Psoas muscle (tissue), 8 donors: ENCODE measurements around the gene HEG1. TPM values are rescaled to one million over a fixed set of nuclear protein-coding genes. Genes with fewer than 3 reads are reported as not detected.
A peak's percentile ranks its signal among the peaks of the same experiment; 100 is the strongest.

ENCODE experiments used
- ATAC-seq, 4 donors: fragments of 200-7000 bp; cut with Tn5 transposase; one replicate each; pipeline ENCODE4 v1.9.1; 2020; ENCODE audit warnings: moderate library complexity in 3 of 4, mild to moderate bottlenecking in 2 of 4
- DNase-seq, 2 donors: peaks; one replicate each; pipeline ENCODE4 v3.0.0-alpha.2; 2020
- H3K27ac ChIP-seq: fragments of 200-600 bp; one replicate; pipeline ENCODE4 v1.8.0; 2022
- H3K27me3 ChIP-seq, 3 donors: fragments of 200-600 bp in 1 of 3; one replicate each; pipeline versions ENCODE4 v1.6.1 to v1.8.0; 2013 to 2022; ENCODE audit warnings: low read length in 2 of 3, mild to moderate bottlenecking in 2 of 3, moderate library complexity in 1 of 3; ENCODE audit not compliant: insufficient read depth in 3 of 3
- H3K36me3 ChIP-seq, 2 donors: fragments of 200-600 bp in 1 of 2; one replicate each; pipeline versions ENCODE4 v1.6.1 to v1.8.0; 2013 to 2022; ENCODE audit warnings: low read depth in 1 of 2, mild to moderate bottlenecking in 1 of 2, moderate library complexity in 1 of 2; ENCODE audit not compliant: insufficient read depth in 1 of 2
- H3K4me1 ChIP-seq: fragments of 200-600 bp; one replicate; pipeline ENCODE4 v1.8.0; 2022
- H3K4me3 ChIP-seq: fragments of 200-600 bp; one replicate; pipeline ENCODE4 v1.8.0; 2022; ENCODE audit warnings: mild to moderate bottlenecking
- H3K9me3 ChIP-seq: fragments of 200-600 bp; one replicate; pipeline ENCODE4 v1.8.0; 2022
- CTCF ChIP-seq: fragments of 200-600 bp; IDR thresholded peaks from one replicate; pipeline ENCODE4 v1.8.0; 2022; ENCODE audit warnings: antibody characterized with exemption
- WGBS, 3 donors: extraction: QIAGEN DNeasy Blood & Tissue Kit; methylation state at CpG; one replicate each; pipeline versions ENCODE4 v1.1.6 to v1.1.7; 2013; 5-methylcytosine and 5-hydroxymethylcytosine counted together
- intact Hi-C, 2 donors: fragments of 100-400 bp; cut with DNase I; formaldehyde crosslinking; loops; one replicate each; pipeline versions ENCODE4 v1.11.0 to v1.14.2; 2022
- polyA plus RNA-seq, 3 donors: library from polyadenylated mRNA; stranded (reverse); fragments of 200-250 nt; gene quantifications; one replicate each; pipeline ENCODE4 v1.2.3, GENCODE V29; 2013
- total RNA-seq, 4 donors: library from RNA; stranded (reverse); fragmentation: NEBNext Ultra II Directional in 2 of 4; extraction: Animal tissue kit (Norgen Biotek cat#: 25700) in 2 of 4; gene quantifications; one replicate each; pipeline versions ENCODE4 v1.2.1 to v1.2.4, GENCODE V29; 2021 to 2023
- donor health status: healthy with polysubstance abuse.
- donor health status: DM: no; HTN: no; CAD: no; lungs with moderate emphysema.
- donor health status: Bipolar disorder and iron deficiency.
- donor health status: healthy.
- donor health status: DM: yes; HTN: yes; CAD: no.
- donor health status: DM: no; HTN: no; CAD: no.
- donor health status: DM: no; HTN: no; CAD: no.
- donor health status: DM: yes; HTN: yes; CAD: no.

The HEG1 gene
- total and polyA plus RNA-seq, 7 donors = 3.2 to 38.7 (median 11.7) TPM

GRCh38 chr3:125048282-125048681 is 7.5 kb downstream of the HEG1 start:
- H3K36me3 ChIP-seq = no peaks in the 10 kb centered on the region
- H3K4me1 ChIP-seq = peaks cover 71% of the 10 kb centered on the region
- 69 to 82% (median 73%) methylated on average over 3 of the region's 3 CpGs for WGBS, 3 donors
- no peak overlapping the region for H3K27ac ChIP-seq
- H3K4me3 ChIP-seq = no peak overlapping the region
- intact Hi-C loops = no loop called here
- no peak for TF ChIP-seq CTCF
- ATAC-seq = peak in 1 of 4 donors; percentile 23
- H3K27me3 ChIP-seq = no peaks in the 10 kb centered on the region
- no peak for DNase-seq
- H3K9me3 ChIP-seq = no peaks in the 10 kb centered on the region

- H3K4me1 ChIP-seq = peaks cover 62% of the 10 kb centered on the region
- no peaks in the 10 kb centered on the region for H3K36me3 ChIP-seq
- 55 to 68% (median 59%) methylated on average over 2 of the region's 2 CpGs for WGBS, 3 donors
- no peak overlapping the region for H3K4me3 ChIP-seq
- ATAC-seq (no peak), DNase-seq (no peak)
- intact Hi-C loops = no loop called here
- no peak for TF ChIP-seq CTCF
- no peaks in the 10 kb centered on the region for H3K27me3 ChIP-seq
- H3K9me3 ChIP-seq = no peaks in the 10 kb centered on the region
- H3K27ac ChIP-seq = no peak overlapping the region
Observed at GRCh38 chr3:125045965-125046364, 9.8 kb downstream of the HEG1 start.

GRCh38 chr3:125045194-125045593 is 10.6 kb downstream of the HEG1 start:
- peak overlapping the region; percentile 78 for H3K27ac ChIP-seq
- intact Hi-C loops = no loop called here
- DNase-seq (no peak), ATAC-seq (no peak)
- no peak for TF ChIP-seq CTCF
- no peaks in the 10 kb centered on the region for H3K27me3 ChIP-seq
- WGBS, 3 donors = 58 to 68% (median 62%) methylated on average over 5 of the region's 5 CpGs
- H3K4me1 ChIP-seq = peaks cover 59% of the 10 kb centered on the region
- no peak overlapping the region for H3K4me3 ChIP-seq
- no peaks in the 10 kb centered on the region for H3K9me3 ChIP-seq
- no peaks in the 10 kb centered on the region for H3K36me3 ChIP-seq

GRCh38 chr3:125043599-125044151 is 12.1 kb downstream of the HEG1 start:
- intact Hi-C loops = loop anchor here in 1 of 2 donors (5.0 kb wide), 1 partner anchor 36 kb away; no protein-coding TSS in a partner anchor
- no peaks in the 10 kb centered on the region for H3K27me3 ChIP-seq
- H3K4me1 ChIP-seq = peaks cover 62% of the 10 kb centered on the region
- 38 to 52% (median 40%) methylated on average over 20 of the region's 20 CpGs for WGBS, 3 donors
- no peak for TF ChIP-seq CTCF
- H3K27ac ChIP-seq = peak overlapping the region; percentile 78
- ATAC-seq = peak in 3 of 4 donors; percentile 35 to 59 (median 52)
- no peaks in the 10 kb centered on the region for H3K9me3 ChIP-seq
- peak overlapping the region; percentile 49 for H3K4me3 ChIP-seq
- no peaks in the 10 kb centered on the region for H3K36me3 ChIP-seq
- peak; percentile 63 to 82 for DNase-seq
